GM19463 (cell line): ENCODE results near the gene OMD.
A peak's percentile ranks its signal among the peaks of the same experiment; 100 is the strongest.

Experiments
- ATAC-seq: cut with Tn5 transposase; IDR thresholded peaks from one replicate; pipeline ENCODE4 v1.9.1; 2021; ENCODE audit warnings: mild to moderate bottlenecking, moderate library complexity; ENCODE audit not compliant: unreplicated experiment

The OMD gene, protein sequence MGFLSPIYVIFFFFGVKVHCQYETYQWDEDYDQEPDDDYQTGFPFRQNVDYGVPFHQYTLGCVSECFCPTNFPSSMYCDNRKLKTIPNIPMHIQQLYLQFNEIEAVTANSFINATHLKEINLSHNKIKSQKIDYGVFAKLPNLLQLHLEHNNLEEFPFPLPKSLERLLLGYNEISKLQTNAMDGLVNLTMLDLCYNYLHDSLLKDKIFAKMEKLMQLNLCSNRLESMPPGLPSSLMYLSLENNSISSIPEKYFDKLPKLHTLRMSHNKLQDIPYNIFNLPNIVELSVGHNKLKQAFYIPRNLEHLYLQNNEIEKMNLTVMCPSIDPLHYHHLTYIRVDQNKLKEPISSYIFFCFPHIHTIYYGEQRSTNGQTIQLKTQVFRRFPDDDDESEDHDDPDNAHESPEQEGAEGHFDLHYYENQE

DNA sequence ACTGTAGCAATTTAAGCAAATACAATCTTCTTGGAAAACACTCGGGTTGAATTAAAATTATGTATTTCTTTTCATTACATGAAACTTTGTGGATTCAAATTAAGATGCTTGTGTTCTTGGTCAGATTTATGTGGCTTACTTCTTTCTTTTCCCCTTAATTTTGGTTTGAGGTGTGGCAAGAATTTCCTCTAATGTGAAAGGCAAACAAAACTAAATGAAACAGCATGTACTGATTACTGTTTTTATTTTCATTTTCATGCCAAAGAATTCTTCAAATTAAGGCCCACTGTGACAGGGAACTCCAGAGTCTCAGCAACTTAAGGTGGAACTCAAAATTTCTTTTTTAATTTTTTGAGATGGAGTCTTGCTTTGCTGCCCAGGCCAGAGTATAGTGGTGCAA lies at the start of gene OMD:
TSS of gene OMD (minus strand) at position 132 of the 400 bp plus-strand sequence. CDS start 6,913 bp downstream, outside the sequence.
- no peak for ATAC-seq

DNA sequence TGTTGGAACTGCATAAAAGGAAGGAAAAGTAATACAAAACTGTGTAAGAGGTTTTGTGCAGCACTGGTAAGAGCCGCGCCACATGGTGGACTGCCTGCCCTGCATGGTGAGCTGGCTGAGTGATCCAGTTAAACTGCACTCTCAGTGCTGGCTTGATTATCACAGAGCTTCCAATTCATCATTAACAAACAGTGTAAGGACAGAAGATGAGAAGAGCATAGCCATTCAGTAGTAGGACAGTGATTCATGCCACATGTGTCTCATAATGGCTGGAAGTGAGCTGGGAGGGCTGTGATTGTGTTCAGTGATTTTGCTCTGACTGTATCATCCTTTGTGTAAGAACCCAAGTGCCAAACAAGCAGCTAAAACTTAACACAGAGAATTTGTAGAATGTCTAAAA lies 43.9 kb upstream of the OMD start:
- no peak for ATAC-seq

DNA sequence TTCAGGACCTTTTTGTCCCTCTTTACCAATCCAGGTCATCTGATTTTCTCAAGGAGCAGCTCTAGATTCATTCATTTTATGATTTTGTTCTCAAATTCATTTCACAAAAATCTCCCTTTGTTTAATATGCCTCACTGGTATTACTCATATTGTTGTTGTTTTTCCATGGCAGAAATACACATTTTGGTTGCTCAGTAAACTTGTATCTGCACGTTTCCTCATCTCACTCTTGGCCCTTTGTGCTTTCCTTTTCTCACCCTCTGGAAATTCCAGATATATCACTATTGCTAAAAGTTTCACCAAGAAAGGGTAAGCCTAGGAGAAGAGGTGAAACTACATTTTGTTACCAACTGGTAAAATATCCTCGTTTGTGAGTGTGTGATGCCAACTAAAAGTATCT lies 43.2 kb upstream of the OMD start:
- no peak for ATAC-seq

DNA sequence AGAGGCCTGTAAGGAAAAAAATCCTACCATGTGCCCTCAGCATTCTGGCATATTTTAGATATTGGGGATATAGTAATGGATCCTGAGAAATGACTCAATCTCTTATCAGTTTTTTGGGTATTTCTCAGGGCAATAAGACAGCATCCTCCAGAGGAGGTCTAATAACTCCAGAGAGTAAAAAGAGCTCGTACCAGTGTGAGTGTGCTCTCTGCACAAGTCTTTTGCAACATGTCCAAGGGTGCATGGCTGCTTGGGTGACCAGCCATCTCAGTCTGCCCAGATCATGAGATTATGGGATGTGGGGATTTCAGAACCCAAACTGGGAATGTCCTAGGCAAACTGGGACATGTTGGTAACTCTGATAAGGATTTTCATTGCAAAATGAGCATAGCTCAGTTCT lies 42.8 kb upstream of the OMD start:
- no peak for ATAC-seq

DNA sequence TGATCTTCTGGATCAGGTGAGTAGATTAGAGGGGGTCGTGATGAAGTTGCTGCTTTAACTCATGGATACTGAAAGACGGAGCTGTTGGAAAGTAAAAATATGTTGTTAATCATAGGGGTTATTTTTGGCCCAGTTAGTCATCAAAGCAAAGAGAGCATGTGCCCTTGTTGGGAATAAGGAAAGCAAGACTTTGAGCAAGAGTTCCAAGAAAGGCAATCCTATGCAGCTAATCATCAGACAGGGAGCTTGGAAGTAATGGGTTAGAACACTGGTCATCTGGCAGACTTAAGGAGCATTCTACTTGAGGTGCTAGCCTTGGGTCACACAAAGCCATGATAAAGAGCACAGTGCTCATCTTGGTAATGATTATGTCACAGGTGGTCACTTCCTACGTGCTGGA lies 39.7 kb upstream of the OMD start:
- ATAC-seq = no peak

DNA sequence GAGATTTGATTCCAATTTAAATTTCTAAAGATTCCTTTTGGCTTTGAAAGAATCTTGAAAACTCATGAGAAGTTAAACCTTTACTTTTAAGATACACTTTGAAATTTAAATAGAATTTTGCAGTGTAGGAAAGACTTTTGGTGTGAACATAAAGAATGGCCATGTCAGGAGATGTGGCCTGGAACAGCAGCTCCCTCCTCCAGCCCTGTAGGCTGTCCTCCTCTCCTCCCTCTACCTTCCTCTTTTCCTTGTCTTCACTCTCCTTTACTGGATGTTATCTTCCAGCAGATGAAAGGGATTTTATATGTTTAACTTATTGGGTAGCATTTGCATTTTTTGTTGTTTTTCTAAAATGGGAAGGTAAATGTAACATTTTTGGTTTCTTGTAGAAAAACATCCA lies 39.1 kb upstream of the OMD start:
- no peak for ATAC-seq

DNA sequence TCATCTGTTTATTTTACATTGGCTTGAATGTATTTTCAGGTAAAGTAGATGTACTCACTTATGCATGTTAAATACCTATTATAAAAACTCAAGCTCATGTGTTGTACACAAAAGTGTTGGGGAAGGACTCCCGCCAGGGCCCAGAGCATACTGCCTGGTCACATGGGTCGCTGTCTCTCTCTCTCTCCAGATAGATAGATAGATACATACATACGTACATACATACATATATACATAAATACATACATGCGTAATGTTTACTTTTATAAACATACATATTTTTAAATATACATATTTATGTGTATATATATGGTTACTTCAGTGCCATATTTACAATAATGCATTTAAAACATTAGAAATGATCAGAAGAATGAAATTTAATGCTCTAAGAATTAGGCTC lies 33.3 kb upstream of the OMD start:
- ATAC-seq = no peak

DNA sequence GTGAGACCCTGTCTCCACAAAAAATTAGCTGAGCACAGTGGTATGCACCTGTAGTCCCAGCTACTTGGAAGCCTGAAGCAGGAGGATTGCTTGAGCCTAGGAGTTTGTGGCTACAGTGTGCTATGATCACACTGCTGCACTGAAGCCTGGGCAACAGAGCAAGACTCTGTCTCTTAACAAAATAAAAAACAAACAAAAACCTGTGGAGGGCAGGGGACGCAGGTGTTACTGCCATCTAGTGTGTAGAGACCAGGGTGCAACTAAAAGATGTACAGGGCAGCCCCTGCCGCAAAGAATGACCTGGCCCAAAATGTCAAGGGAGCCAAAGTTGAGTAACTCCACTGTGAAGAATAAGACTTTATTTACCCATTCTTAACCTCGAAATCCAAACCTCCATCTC lies 30.9 kb upstream of the OMD start:
- no peak for ATAC-seq

DNA sequence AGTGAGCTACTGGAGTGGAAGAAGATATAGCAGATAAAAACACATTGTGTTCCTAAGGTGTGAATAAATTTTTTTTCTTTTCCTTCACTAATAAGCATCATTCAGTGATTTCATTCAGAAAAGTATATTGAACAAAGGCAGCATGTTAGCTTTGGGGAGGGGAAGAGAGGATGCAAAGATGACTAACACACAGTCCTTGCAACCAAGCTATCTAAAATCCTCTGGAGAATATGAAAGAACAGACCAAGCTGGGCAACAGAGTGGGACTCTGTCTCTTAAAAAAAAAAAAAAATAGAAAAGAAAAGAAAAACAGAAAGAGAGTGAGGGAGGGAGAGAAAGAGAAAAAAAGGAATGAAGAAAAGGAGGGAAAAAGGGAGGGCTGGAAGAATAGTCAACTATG lies 22.3 kb upstream of the OMD start:
- no peak for ATAC-seq

DNA sequence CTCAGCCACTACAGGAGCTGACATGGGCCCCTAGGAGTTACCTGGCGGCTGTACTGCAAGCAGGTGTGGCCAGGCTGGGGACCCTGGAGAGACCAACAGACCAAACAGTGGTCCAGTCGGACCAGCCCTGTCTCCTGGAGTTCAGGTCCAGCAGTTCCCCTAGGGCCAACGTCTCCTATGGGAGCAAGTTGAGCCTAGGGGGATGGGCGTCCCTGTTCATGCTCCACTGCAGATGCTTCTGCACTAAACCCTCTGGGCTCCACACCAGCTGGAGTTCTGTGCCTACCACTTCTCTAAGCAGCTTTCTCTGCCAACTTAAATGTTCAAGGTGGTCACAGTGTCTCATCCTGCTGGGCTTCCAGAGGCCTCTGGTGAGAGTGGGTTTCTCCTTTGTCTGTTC lies 20.6 kb upstream of the OMD start:
- no peak for ATAC-seq

DNA sequence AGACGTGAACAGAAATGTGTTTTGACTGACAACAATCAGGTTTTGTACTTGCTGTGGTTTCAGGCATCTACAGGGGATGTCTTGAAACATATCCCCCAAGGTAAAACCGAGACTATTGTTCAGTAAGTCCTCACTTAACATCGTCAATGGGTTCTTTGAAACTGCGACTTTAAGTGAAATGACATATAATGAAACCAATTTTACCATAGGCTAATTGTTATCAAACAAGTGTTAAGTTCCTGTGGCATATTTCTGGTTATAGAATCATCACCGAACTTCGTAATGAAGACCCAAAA lies 16.4 kb upstream of the OMD start:
- peak; percentile 57 for ATAC-seq

DNA sequence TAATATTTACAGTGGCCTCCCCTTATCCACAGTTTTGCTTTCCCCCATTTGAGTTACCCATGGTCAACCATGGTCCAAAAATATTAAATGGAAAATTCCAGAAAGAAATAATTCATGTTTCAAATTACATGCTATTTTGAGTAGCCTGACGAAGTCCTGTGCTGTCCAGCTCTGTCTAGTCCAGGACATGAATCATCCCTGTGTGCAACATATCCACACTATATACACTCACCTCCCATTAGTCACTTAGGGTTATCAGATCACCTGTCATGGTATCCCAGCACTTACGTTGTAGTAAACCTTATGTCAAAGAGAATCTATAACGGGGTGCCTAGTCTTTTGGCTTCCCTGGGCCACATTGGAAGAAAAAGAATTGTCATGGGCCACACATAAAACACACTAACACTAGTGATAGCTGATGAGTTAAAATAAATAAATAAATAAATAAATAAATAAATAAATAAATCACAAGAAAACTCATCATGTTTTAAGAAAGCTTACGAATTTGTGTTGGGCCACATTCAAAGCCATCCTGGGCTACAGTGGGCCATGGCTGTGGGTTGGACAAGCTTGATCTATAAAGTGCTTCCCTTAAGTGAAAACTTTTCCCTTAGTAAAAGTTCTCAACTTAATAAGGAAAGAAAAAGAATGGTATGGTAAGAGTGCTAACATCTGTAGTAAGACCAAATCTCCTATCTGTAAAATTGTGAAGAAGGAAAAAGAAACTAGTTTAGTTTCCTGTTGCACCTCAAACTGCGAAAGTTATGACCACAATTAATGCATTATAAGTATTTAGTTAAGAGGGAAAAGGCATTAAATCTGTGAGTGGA lies 15.9 kb upstream of the OMD start:
- ATAC-seq = no peak

DNA sequence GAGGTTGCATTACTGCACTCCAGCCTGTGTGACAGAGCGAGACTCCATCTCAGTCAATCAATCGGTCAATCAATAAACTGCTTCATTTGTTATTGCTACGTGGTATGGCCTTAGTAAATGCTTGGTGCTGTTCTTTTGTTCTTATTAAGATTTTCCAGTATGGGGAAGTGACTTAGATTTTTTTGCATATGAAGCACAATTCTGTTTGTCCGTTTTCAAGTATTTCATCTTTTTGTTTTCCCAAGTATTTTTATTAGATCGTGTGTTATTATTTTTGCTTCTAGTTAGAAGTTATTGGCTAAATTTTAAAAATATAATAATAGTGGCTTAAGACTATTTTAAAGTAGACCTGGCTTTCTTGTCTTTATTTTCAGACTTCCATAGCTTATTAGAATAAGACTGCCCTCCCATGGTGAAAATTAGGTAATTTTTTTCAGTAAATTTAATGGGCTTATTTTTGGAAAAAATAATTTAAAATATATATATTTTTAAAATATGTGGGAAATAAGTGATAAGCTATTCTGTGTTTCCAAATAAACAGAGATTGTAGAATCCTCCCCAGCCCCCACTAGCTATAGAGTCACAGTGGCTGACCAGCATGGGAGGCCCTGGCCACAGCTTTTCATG lies 14.7 kb upstream of the OMD start:
- ATAC-seq = no peak

DNA sequence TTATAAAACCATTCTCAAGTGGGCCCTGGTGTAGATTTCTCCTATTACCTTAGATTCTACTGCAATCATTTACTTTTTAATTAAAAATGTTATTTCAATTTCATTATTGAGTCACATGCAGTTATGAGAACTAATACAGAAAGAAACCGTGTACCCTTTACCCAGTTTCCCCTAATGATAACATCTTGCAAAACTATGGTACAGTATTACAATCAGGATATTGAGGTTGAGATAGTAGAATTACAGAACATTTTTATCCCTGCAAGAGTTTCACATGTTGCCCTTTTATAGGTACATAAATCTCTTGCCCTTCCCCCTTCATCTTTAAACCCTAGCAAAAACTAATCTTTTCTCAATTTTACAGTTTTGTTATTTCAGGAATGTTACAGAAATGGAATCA lies 11.0 kb upstream of the OMD start:
- ATAC-seq = no peak

DNA sequence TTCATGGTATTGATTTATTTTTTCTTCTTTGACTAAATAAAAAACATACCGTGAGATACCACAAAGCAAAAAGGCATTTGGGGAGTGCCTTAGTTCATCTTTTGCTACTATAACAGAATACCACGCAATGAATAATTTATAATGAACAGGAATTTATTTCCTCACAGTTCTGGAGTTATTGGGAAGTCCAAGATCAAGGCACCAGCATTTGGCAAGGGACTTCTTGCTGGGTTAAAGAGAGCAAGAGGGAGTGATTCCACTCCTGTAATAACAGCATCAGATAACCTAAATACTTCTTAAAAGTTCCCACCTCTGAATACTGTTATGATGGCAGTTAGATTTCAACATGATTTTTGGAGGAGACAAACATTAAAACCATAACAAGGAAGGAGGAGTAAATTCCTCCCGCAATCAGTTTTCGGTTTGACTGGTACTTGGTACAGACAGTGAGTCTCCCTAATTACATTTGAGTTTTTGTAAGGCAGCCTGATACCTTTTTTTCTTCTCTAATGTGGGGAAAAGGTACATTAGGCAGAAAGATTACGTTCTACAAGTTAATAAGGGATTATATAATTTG lies 8.8 kb upstream of the OMD start:
- no peak for ATAC-seq

DNA sequence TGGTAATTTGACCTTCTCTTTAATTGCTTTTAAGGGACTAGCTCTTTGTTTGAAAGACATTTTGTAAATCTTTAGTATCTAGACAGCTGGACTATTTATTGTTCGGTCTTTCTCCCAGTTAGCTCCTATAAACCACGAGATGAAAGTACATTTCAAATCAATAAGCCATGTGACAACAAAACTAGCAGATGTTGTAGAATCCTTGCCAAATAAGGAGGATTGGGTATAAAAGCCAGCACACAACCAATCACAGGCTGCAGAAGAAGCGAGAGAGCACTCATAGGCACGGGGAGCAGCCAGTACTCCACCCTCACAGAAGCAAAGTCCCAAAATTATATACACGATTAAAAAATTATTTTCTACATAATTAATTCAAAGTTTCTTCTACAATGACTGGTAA lies 8.1 kb upstream of the OMD start:
- ATAC-seq = no peak

DNA sequence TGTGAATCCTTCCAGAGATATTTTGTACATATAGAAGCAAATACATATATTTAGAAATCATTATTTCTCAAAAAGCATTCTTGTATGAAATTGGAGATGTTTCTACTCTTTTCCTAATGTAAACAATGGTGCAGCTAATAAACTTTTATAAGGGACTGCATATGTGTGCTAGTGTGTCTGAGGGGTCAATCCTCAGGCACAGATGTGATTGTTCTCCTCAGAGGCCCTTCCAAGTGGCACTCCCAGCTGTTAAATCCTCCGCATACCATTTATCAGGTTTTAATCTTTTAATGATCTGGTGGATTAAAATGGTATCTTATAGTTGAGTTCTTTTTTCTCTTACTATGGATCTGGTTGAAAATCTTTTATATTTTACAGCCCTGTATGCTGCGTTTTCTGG lies 5.6 kb upstream of the OMD start:
- ATAC-seq = no peak

DNA sequence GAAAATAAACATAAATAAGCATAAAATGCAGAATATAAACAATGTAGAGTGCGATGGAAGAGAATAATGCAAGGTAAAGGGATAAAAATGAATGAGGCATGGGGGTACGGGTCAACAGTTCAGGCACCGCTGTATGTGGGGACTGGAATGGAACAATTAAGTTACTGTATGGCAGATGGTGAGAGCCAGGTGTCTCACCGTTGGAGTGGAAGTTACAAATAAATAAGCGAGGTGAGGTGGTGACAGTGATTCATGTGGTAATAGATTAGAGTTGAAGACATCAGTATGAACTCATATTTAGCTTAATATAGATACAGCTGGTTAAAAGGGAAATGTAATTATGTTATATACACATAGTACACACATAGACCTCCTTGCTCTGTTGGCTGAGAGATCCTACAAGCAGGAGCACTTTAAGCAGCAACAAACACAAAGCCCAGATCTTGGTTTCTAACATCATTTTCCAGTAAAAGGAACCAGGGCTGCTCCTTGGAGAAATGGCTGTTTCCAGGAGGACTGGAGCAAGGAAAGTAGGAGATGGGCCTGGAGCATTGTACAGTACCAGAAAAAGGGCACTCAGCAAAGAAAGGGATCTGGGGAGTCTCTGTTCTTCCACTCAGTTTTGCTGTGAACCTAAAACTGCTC lies 2.4 kb upstream of the OMD start:
- ATAC-seq = no peak

DNA sequence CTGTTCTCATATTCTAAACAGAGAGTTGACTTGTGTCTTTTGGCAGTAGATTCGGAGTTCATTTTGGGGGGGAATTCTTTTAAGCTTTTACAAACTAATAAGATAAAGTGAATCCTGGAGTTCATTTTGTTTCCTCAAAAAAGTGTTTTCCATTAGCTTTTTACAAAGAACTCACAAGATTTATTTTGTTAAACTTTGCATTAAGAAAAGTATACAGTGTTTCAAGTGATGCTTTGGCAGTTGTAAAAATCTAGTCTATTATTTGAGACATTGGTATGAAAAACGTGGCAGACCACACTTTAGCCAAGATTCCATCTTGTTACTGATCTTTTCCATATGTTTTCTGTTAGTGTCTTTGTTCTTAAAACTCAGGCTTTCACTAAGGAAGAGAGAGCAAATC lies 1.2 kb upstream of the OMD start:
- ATAC-seq = no peak

DNA sequence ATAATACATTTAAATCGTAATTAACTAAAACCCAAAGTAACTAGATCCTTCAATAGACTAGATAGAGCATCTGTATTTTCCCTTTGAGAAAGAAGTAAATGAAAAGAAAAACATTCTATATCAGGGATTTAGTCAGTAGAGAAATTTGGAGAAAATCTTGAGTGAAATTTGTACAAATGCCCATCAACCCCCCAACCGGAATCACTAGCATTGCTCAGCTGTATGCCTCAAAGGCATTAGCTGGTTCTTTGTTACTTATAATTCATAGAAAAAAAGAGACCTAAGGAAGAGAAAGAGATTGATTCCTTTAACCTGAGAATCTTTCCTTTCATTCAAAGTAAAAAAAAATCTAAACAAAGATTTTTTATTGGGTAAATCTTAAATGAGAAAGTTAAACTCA lies 659 bp downstream of the OMD start:
- ATAC-seq = no peak

DNA sequence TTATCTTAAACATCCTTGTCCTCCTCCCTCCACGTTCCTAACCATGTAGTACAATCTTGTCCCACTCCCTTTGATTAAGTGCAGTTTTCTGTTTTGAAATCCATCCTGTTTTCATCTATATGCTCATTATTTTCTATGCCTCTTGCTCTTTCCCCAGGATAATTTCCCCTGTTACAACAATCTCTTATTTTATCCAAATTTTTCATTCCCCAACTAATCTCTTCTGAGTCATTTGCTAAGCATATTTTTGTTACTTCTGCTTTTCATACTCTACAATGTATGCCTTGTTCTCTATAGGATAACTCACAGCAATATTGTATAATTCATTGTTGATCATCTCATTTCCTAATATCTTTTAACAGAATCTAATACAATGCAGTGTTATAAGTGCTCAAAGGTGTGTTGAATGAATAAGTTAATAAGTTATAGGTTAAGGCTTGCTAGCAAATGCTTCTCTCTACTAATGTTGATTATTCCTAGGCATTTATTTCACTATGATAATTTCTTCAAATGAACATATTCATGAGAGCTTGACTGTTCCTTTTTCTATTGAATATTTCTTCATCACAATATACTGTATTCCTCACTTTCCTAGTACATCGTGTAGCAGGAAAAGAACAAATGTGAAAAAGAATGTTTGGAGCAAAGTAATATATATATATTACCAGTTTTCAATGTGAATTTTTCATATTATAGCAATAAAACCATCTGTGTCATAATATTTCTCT lies 1.5 kb downstream of the OMD start:
- no peak for ATAC-seq
